ENCODE measurements around the gene SRMS. TPM values are rescaled to one million over a fixed set of nuclear protein-coding genes. Genes with fewer than 3 reads are reported as not detected.

SRMS gene
- total RNA-seq, 1 donor from 2014 or later: not detected

- intact Hi-C loops (cut with DNase I): no loop called here
- TF ChIP-seq CTCF (IDR thresholded peaks at IDR 0.05): no peak
- no peak for TF ChIP-seq POLR2A (IDR thresholded peaks at IDR 0.05)
- TF ChIP-seq POLR2AphosphoS5 (IDR thresholded peaks at IDR 0.05; ENCODE audit: insufficient read depth in 1 of 2, low read depth in 1 of 2): no peak
- DNase-seq (ENCODE audit: extremely low spot score in 2 of 2): no peak
- peaks cover 10% of the 10 kb centered on the region for H3K4me1 ChIP-seq
- no peak overlapping the region for H3K27ac ChIP-seq
- peaks cover 12% of the 10 kb centered on the region for H3K27me3 ChIP-seq
- no peak overlapping the region for H3K4me3 ChIP-seq
- H3K9me3 ChIP-seq: no peaks in the 10 kb centered on the region
- no peaks in the 10 kb centered on the region for H3K36me3 ChIP-seq
Observed at GRCh38 chr20:63503524-63503923, 44.0 kb downstream of the SRMS start.

GRCh38 chr20:63502671-63503172 is 44.8 kb downstream of the SRMS start:
- Histone ChIP-seq H3K27me3 (peaks cover 20% of the 10 kb centered on the region), H3K9me3 (no peaks in the 10 kb centered on the region), H3K36me3 (no peaks in the 10 kb centered on the region), H3K4me1 (peaks cover 18% of the 10 kb centered on the region), H3K27ac (no peak overlapping the region), H3K4me3 (no peak overlapping the region)
- DNase-seq (ENCODE audit: extremely low spot score in 2 of 2): no peak
- TF ChIP-seq CTCF (IDR thresholded peaks at IDR 0.05) (no peak), POLR2AphosphoS5 (IDR thresholded peaks at IDR 0.05; ENCODE audit: insufficient read depth in 1 of 2, low read depth in 1 of 2) (no peak), POLR2A (IDR thresholded peaks at IDR 0.05) (no peak)
- intact Hi-C loops (cut with DNase I): no loop called here

GRCh38 chr20:63501818-63502670 is 45.5 kb downstream of the SRMS start:
- H3K4me3 ChIP-seq: no peak overlapping the region
- TF ChIP-seq POLR2A (IDR thresholded peaks at IDR 0.05): no peak
- TF ChIP-seq CTCF (IDR thresholded peaks at IDR 0.05): no peak
- no peaks in the 10 kb centered on the region for H3K9me3 ChIP-seq
- DNase-seq (ENCODE audit: extremely low spot score in 2 of 2): no peak
- H3K4me1 ChIP-seq: peaks cover 18% of the 10 kb centered on the region
- H3K36me3 ChIP-seq: no peaks in the 10 kb centered on the region
- no peak overlapping the region for H3K27ac ChIP-seq
- H3K27me3 ChIP-seq: peaks cover 20% of the 10 kb centered on the region
- intact Hi-C loops (cut with DNase I): no loop called here

- no peak for DNase-seq (ENCODE audit: extremely low spot score in 2 of 2)
- TF ChIP-seq CTCF (IDR thresholded peaks at IDR 0.05): no peak
- TF ChIP-seq POLR2AphosphoS5 (IDR thresholded peaks at IDR 0.05; ENCODE audit: insufficient read depth in 1 of 2, low read depth in 1 of 2): no peak
- no peak for TF ChIP-seq POLR2A (IDR thresholded peaks at IDR 0.05)
- H3K9me3 ChIP-seq: no peaks in the 10 kb centered on the region
- H3K36me3 ChIP-seq: no peaks in the 10 kb centered on the region
- intact Hi-C loops (cut with DNase I): no loop called here
- peaks cover 20% of the 10 kb centered on the region for H3K27me3 ChIP-seq
- H3K4me3 ChIP-seq: no peak overlapping the region
- H3K27ac ChIP-seq: no peak overlapping the region
- peaks cover 22% of the 10 kb centered on the region for H3K4me1 ChIP-seq
Observed at GRCh38 chr20:63500902-63501817, 46.4 kb downstream of the SRMS start.
